Activated naive CD4-positive, alpha-beta T cell treated with anti-CD3 and anti-CD28 coated beads, Interleukin-2, amount 50 U/mL, for 24 hours (primary cell): ENCODE data around the gene GPR179.
"Not testable (repeated sequence)": the region's sequence is repeated elsewhere in the genome, so short reads cannot be mapped to it uniquely, and the experiment has no call there.

Experiments used
- H3K27ac Mint-ChIP-seq: one replicate; pipeline ENCODE4 v1.8.0; 2021; ENCODE audit warnings: mild to moderate bottlenecking, mixed read lengths
- H3K27me3 Mint-ChIP-seq: one replicate; pipeline ENCODE4 v1.8.0; 2021; ENCODE audit warnings: mixed read lengths
- H3K36me3 Mint-ChIP-seq: one replicate; pipeline ENCODE4 v1.8.0; 2021; ENCODE audit warnings: mixed read lengths
- H3K4me1 Mint-ChIP-seq: one replicate; pipeline ENCODE4 v1.8.0; 2021; ENCODE audit warnings: mixed read lengths
- H3K4me3 Mint-ChIP-seq: one replicate; pipeline ENCODE4 v1.8.0; 2021; ENCODE audit warnings: mild to moderate bottlenecking, mixed read lengths
- H3K9me3 Mint-ChIP-seq: one replicate; pipeline ENCODE4 v1.8.0; 2021; ENCODE audit warnings: mixed read lengths

GPR179 gene

DNA sequence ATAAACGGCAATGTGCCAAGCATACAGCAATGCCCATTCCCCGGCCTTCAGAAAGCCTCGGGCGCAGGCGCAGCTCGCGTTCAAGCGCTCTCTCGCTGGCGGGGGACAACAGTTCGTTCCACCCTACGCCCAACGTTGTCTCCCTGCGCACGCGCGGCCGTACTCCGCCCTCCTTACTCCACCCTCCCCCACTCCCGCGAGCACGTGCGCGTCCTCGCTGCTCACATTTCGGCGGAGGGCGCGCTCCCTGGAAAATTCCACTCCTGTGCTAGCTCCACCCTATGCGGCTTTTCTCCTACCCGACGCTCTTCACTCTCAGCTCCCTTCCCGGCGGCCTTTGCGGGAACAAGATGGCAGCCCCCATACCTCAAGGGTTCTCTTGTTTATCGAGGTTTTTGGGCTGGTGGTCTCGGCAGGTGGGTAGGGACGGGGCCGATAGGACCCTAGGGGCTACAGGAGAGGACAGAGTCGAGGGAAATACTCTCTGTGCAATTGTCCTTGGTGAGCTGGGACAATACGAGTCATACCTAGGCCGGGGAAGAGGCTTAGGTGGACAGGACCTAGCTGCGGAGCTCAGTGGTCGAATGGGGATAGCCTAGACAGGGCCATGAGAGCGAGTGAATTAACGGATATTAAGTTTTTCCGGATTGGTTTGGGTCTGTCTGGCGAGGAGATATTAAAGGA lies 46.8 kb downstream of the GPR179 start, which contains the start of gene MRPL45:
Gene MRPL45, plus strand, starts transcription at position 335 of the 684 bp plus-strand sequence. Its CDS starts 16 bp downstream, at position 351.
- not testable (repeated sequence) for H3K9me3 Mint-ChIP-seq, H3K36me3 Mint-ChIP-seq, H3K4me1 Mint-ChIP-seq, H3K27me3 Mint-ChIP-seq
- peak within 1 kb of the TSS; percentile 97 for H3K4me3 Mint-ChIP-seq
- peak within 1 kb of the TSS; percentile 98 for H3K27ac Mint-ChIP-seq

DNA sequence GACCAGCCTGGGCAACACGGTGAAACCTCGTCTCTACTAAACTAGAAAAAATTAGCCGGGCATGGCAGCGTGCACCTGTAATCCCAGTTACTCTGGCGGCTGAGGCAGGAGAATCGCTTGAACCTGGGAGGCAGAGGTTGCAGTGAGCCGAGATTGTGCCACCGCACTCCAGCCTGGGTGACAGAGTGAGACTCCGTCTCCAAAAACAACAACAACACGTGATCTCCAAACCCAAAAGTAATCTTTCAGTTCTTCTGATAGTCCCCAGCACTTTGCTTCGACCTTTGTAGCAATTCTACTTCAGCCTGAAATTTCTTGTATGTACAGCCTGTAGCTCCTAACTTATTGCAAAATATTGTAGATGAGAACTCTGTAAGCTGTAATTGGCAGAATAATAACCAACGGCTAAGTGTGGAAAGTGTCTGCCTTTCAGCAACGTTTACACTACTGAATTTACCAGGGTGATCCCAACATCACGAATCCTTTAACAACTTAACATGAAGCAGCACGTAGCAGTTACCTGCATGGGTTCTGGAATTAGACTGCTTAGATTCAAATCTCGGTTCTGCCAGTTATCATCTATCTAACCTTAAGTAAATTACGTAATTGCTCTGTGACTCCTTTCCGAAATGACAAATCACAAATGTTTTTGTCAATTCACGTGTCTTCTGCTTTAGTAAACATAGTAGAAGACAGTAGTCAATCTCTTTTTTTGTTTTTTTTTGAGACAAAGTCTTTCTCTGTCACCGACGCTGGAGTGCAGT lies 48.0 kb downstream of the GPR179 start:
- Mint-ChIP-seq H3K27ac (peak overlapping the region; percentile 41), H3K4me3 (peak overlapping the region; percentile 44)
- H3K9me3 Mint-ChIP-seq, H3K4me1 Mint-ChIP-seq, H3K36me3 Mint-ChIP-seq, H3K27me3 Mint-ChIP-seq: not testable (repeated sequence)

DNA sequence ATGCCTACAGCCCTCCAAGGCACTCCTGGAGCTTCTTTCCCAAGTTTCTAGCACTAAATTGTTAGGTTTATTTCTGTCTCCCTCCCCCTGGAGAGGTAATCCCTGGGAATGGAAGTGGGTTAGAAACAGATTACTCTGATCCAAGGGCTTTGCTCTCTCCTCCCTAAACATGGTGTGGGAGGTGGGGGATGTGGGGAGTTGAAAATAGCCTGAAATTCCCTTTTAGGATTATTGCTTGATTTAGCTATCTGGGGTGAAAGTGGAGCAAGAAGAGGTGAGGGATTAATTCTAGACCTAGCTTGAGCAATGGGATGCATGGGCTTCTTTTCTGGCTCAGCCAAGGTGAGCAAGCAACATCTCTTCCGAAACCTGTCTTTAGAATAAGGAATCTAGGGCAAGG lies 54.0 kb downstream of the GPR179 start:
- not testable (repeated sequence) for H3K27ac Mint-ChIP-seq, H3K27me3 Mint-ChIP-seq, H3K4me3 Mint-ChIP-seq, H3K36me3 Mint-ChIP-seq, H3K9me3 Mint-ChIP-seq, H3K4me1 Mint-ChIP-seq

DNA sequence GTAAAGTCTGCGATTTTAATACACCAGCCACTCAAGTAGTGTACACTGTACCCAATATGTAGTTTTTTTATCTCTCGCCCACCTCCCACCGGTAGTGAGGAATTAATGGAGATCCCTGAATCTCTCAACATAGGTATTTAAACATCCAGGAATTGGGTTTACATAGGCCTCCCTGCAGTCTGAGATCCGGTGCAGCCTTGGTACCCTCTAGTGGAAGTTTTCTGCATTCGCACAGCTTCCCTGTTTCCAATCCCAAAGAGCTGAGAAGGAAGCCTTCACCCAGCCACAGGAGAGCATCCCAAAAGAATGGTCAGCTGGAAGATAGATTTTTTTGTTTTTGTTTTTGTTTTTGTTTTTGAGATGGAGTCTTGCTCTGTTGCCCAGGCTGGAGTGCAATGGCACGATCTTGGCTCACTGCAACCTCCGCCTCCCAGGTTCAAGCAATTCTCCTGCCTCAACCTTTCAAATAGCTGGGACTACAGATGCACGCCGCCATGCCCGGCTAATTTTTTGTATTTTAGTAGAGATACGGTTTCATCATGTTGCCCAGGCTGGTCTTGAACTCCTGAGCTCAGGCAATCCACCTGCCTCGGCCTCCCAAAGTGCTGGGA lies 55.4 kb downstream of the GPR179 start:
- not testable (repeated sequence) for H3K36me3 Mint-ChIP-seq, H3K4me1 Mint-ChIP-seq, H3K4me3 Mint-ChIP-seq

DNA sequence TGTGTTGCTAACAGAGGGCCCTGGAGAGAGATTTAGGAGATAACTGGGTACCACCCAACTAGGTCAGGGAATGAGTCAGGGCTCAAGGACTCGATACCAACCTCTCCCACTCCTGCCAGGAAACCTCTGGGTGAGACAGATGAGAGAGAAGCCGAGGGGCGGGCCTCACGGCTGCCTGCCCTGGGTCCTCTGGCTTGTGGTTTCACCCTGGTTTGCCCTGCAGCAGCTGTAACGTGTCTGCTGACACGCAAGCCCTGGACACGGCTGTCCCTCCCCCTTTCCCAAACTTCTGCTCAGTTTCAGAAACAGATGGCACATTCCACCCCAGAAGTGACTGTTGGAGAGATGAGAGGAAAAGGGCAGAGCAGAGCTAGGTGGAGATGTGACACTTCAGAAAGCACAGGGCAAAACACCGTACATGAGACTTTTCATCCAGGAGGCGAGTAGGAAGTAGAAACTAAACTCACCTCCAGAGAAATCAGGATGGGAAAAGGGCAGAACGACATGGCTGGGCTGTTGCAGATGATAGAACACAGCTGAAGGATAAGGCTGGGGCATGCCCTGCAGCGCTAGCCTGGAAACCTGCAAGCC lies 57.2 kb downstream of the GPR179 start:
- H3K27ac Mint-ChIP-seq, result not testable (repeated sequence)

More for the DNA sequence above, 55.4 kb downstream of the GPR179 start:
- H3K9me3 Mint-ChIP-seq, H3K27ac Mint-ChIP-seq, H3K27me3 Mint-ChIP-seq: not testable (repeated sequence)

DNA sequence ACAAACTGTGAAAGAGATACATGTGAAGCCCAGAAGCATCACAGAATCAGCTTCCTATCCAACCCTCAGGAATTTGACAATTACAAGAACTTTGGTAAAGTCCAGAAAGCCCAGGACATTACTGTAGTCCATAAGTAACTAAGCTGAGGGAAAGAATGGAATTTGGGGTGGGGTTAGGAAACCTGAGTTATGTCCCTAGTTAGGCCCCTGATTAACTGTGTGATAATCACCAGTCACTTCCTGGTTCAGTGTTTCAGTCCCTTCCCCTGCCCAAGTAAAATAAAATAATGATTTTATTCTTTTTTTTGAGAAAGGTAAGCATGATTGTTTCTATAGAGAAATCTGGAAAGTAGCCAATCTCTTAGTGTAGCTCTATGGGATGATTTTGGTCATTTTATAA lies 57.8 kb downstream of the GPR179 start:
- H3K27ac Mint-ChIP-seq, H3K9me3 Mint-ChIP-seq, H3K4me3 Mint-ChIP-seq, H3K36me3 Mint-ChIP-seq, H3K27me3 Mint-ChIP-seq, H3K4me1 Mint-ChIP-seq: not testable (repeated sequence)

More for the DNA sequence above, 57.2 kb downstream of the GPR179 start:
- not testable (repeated sequence) for H3K4me1 Mint-ChIP-seq, H3K9me3 Mint-ChIP-seq, H3K27me3 Mint-ChIP-seq, H3K4me3 Mint-ChIP-seq, H3K36me3 Mint-ChIP-seq
